GDM1 (cell line): ENCODE results near the gene ARHGAP33.

Source experiments
- DNase-seq: peaks from one replicate; lab custom pipeline; 2025; lab: John Stamatoyannopoulos, UW

Gene ARHGAP33

GRCh38 chr19:35780058-35780457 lies 4.7 kb downstream of the ARHGAP33 start:
- no peak for DNase-seq

GRCh38 chr19:35780717-35781116 lies 5.4 kb downstream of the ARHGAP33 start:
- no peak for DNase-seq

- no peak for DNase-seq
Measured at GRCh38 chr19:35781650-35782049, 6.3 kb downstream of the ARHGAP33 start.

GRCh38 chr19:35782589-35782988 lies 7.2 kb downstream of the ARHGAP33 start:
- DNase-seq, result no peak

GRCh38 chr19:35783469-35784434 lies 8.4 kb downstream of the ARHGAP33 start:
- DNase-seq, result no peak

- DNase-seq, result no peak
Measured at GRCh38 chr19:35784503-35785338, 9.4 kb downstream of the ARHGAP33 start.

GRCh38 chr19:35785339-35785627 lies 9.9 kb downstream of the ARHGAP33 start:
- no peak for DNase-seq

GRCh38 chr19:35786299-35787160 lies 11.2 kb downstream of the ARHGAP33 start:
- no peak for DNase-seq

GRCh38 chr19:35787227-35787799 lies 11.9 kb downstream of the ARHGAP33 start:
- no peak for DNase-seq

- DNase-seq, result no peak
Measured at GRCh38 chr19:35788205-35788960, 13.0 kb downstream of the ARHGAP33 start.

- no peak for DNase-seq
Measured at GRCh38 chr19:35789195-35789977, 14.0 kb downstream of the ARHGAP33 start.

- DNase-seq, result no peak
Measured at GRCh38 chr19:35789978-35790944, 14.9 kb downstream of the ARHGAP33 start.

- DNase-seq, result no peak
Measured at GRCh38 chr19:35790981-35791813, 15.8 kb downstream of the ARHGAP33 start.

GRCh38 chr19:35791814-35792279 lies 16.5 kb downstream of the ARHGAP33 start:
- no peak for DNase-seq

- DNase-seq, result no peak
Measured at GRCh38 chr19:35792312-35792711, 16.9 kb downstream of the ARHGAP33 start.

GRCh38 chr19:35792888-35793287 lies 17.5 kb downstream of the ARHGAP33 start:
- no peak for DNase-seq

GRCh38 chr19:35793381-35794165 lies 18.2 kb downstream of the ARHGAP33 start:
- no peak for DNase-seq
